ENCODE measurements around the gene SV2B. TPM values are rescaled to one million over a fixed set of nuclear protein-coding genes. Genes with fewer than 3 reads are reported as not detected.

The SV2B gene
- total and polyA plus RNA-seq, 9 of the 15 experiments (the other 6 are each of a cell fraction or from before 2014, with no cell fraction given) = 0.01 to 0.25 (median 0.11) TPM

GRCh38 chr15:91331581-91331980 is 231.5 kb downstream of the SV2B start:
- no peaks in the 10 kb centered on the region for H3K4me1 ChIP-seq (replicated peaks in 1 of 2; ENCODE audit: control insufficient read depth in 2 of 2, insufficient read depth in 2 of 2, low read length in 2 of 2)
- H3K4me2 ChIP-seq (ENCODE audit: insufficient read depth, low read length) = no peak overlapping the region
- no peak for DNase-seq (ENCODE audit: extremely low read depth in 1 of 4, low spot score in 3 of 4)
- BruUV-seq (replicated peaks) = no TSS peak
- H3K27me3 ChIP-seq (ENCODE audit: control insufficient read depth in 2 of 2, insufficient read depth in 2 of 2, low read length in 2 of 2) = peaks cover 0 to 4% of the 10 kb centered on the region in 2 experiments; a peak in 1 of 5 replicates
- 0% methylated on average over 4 of the region's 4 CpGs for WGBS (ENCODE audit: insufficient coverage, low coverage, missing lambda C conversion rate)
- ChIA-PET CTCF (ENCODE audit: low intra/inter-chr PET ratio) (no interaction called here), POLR2A (no interaction called here)
- in situ Hi-C loops (cut with MboI) = no loop called here
- FAIRE-seq = no peak
- H2AFZ ChIP-seq (ENCODE audit: low read depth, low read length) = no peak overlapping the region
- H3K79me2 ChIP-seq (ENCODE audit: control insufficient read depth, insufficient read depth, low read length) = no peaks in the 10 kb centered on the region
- H3K4me3 ChIP-seq = no peak overlapping the region
- H3K9me1 ChIP-seq (ENCODE audit: control insufficient read depth, insufficient read depth, low read length) = no peaks in the 10 kb centered on the region
- no peaks in the 10 kb centered on the region for H4K20me1 ChIP-seq (replicated peaks; ENCODE audit: control insufficient read depth, insufficient read depth, low read length)
- H3K9ac ChIP-seq (ENCODE audit: insufficient read depth in 1 of 2, low read depth in 2 of 2, low read length in 2 of 2) = no peak overlapping the region
- no peak overlapping the region for H3K27ac ChIP-seq (ENCODE audit: extremely low read depth, low read depth, low read length)
- intact Hi-C loops (cut with micrococcal nuclease) = no loop called here
- no peak for ATAC-seq
- no peaks in the 10 kb centered on the region for H3K36me3 ChIP-seq (ENCODE audit: control insufficient read depth, insufficient read depth, low read length)
- H3K9me3 ChIP-seq (replicated peaks; ENCODE audit: control insufficient read depth, insufficient read depth, low read depth, low read length) = no peaks in the 10 kb centered on the region
- TF ChIP-seq RBM17 (IDR thresholded peaks at IDR 0.05; ENCODE audit: borderline replicate concordance, low read depth, low read length) (no peak), RFX5 (IDR thresholded peaks at IDR 0.05; ENCODE audit: low read depth, low read length) (no peak), SMARCA4 (IDR thresholded peaks at IDR 0.05) (no peak), ID3 (CRISPR knock-in tag; IDR thresholded peaks at IDR 0.05) (no peak), ID3 (tag; IDR thresholded peaks at IDR 0.05) (no peak), ZNF512 (tag; IDR thresholded peaks at IDR 0.05) (no peak), SAFB2 (IDR thresholded peaks at IDR 0.05; ENCODE audit: borderline replicate concordance, low read depth, low read length, severe bottlenecking) (no peak), ZFX (CRISPR knock-in tag; IDR thresholded peaks at IDR 0.05) (no peak), THRA (IDR thresholded peaks at IDR 0.05) (no peak), MAFG (tag; conservative IDR thresholded peaks at IDR 0.05) (no peak), BRD4 (IDR thresholded peaks at IDR 0.05) (no peak), ZNF639 (CRISPR knock-in tag; conservative IDR thresholded peaks at IDR 0.05 in 1 of 2, IDR thresholded peaks at IDR 0.05 in 1 of 2) (no peak), CBX1 (IDR thresholded peaks at IDR 0.05; ENCODE audit: low read depth) (no peak), MXD1 (CRISPR knock-in tag; IDR thresholded peaks at IDR 0.05; ENCODE audit: borderline replicate concordance, poor library complexity, severe bottlenecking) (no peak), MEIS2 (IDR thresholded peaks at IDR 0.05; ENCODE audit: partially characterized antibody) (no peak), PCBP1 (IDR thresholded peaks at IDR 0.05; ENCODE audit: low read depth, low read length, poor library complexity, severe bottlenecking) (no peak), ETV5 (CRISPR knock-in tag; IDR thresholded peaks at IDR 0.05; ENCODE audit: low read depth) (no peak), SUPT5H (IDR thresholded peaks at IDR 0.05) (no peak), SIX5 (IDR thresholded peaks at IDR 0.05; ENCODE audit: borderline replicate concordance in 1 of 2, insufficient read depth in 1 of 2, low read depth in 1 of 2, low read length in 2 of 2) (no peak)

Measured in K562 (cell line).